Measurements from ENCODE around the gene NDRG4.

The NDRG4 gene

GRCh38 chr16:58513874-58514273 is 13.9 kb downstream of the NDRG4 start:
- Histone ChIP-seq H2BK5ac (ENCODE audit: low read length) (no peak overlapping the region), H3K9ac (ENCODE audit: low read length) (no peak overlapping the region), H3K27ac (ENCODE audit: low read depth, low read length) (no peak overlapping the region), H3K4ac (ENCODE audit: low read depth, low read length) (no peak overlapping the region), H3K4me1 (ENCODE audit: control insufficient read depth, low read depth, low read length) (no peaks in the 10 kb centered on the region), H3K56ac (ENCODE audit: low read length) (no peak overlapping the region), H4K8ac (ENCODE audit: low read depth, low read length) (no peak overlapping the region), H4K5ac (ENCODE audit: low read length) (no peak overlapping the region), H3K79me2 (ENCODE audit: control insufficient read depth, insufficient read depth, low read length) (peaks cover 6% of the 10 kb centered on the region), H3K4me2 (ENCODE audit: low read length) (no peak overlapping the region), H3K4me3 (ENCODE audit: low read length) (no peak overlapping the region), H2BK120ac (ENCODE audit: low read depth, low read length) (no peak overlapping the region), H3K27me3 (ENCODE audit: insufficient read depth, low read length, poor library complexity) (no peaks in the 10 kb centered on the region), H2BK15ac (replicated peaks; ENCODE audit: low read depth) (no peak overlapping the region), H3K79me1 (ENCODE audit: low read length) (peaks cover 10% of the 10 kb centered on the region), H3K36me3 (ENCODE audit: control insufficient read depth, insufficient read depth, low read length) (peaks cover 12% of the 10 kb centered on the region), H3K23ac (ENCODE audit: low read length) (no peak overlapping the region), H2AK5ac (ENCODE audit: low read length) (no peak overlapping the region), H3K18ac (ENCODE audit: low read length) (no peak overlapping the region)
- no CpG with 5 or more reads among the region's 3 CpGs for WGBS (ENCODE audit: extremely low coverage, insufficient coverage, low lambda C conversion rate)
- DNase-seq = no peak

- peak within 1 kb of the TSS; percentile 44 for H3K18ac ChIP-seq (ENCODE audit: low read length)
- peaks cover 10% of the 10 kb centered on the region for H3K79me1 ChIP-seq (ENCODE audit: low read length)
- H3K4me1 ChIP-seq (ENCODE audit: control insufficient read depth, low read depth, low read length) = no peaks in the 10 kb centered on the region
- peak within 1 kb of the TSS; percentile 78 for H3K4me3 ChIP-seq (ENCODE audit: low read length)
- H2AK5ac ChIP-seq (ENCODE audit: low read length) = no peak within 1 kb of the TSS
- H4K8ac ChIP-seq (ENCODE audit: low read depth, low read length) = no peak within 1 kb of the TSS
- peaks cover 17% of the 10 kb centered on the region for H3K36me3 ChIP-seq (ENCODE audit: control insufficient read depth, insufficient read depth, low read length)
- H3K9ac ChIP-seq (ENCODE audit: low read length) = peak within 1 kb of the TSS; percentile 90
- peak within 1 kb of the TSS; percentile 53 for H3K23ac ChIP-seq (ENCODE audit: low read length)
- H2BK15ac ChIP-seq (replicated peaks; ENCODE audit: low read depth) = no peak within 1 kb of the TSS
- H3K27ac ChIP-seq (ENCODE audit: low read depth, low read length) = peak within 1 kb of the TSS; percentile 13
- no peak within 1 kb of the TSS for H2BK120ac ChIP-seq (ENCODE audit: low read depth, low read length)
- peak within 1 kb of the TSS; percentile 89 for H3K4me2 ChIP-seq (ENCODE audit: low read length)
- peak; percentile 92 for DNase-seq
- no peaks in the 10 kb centered on the region for H3K27me3 ChIP-seq (ENCODE audit: insufficient read depth, low read length, poor library complexity)
- no peak within 1 kb of the TSS for H4K5ac ChIP-seq (ENCODE audit: low read length)
- H3K79me2 ChIP-seq (ENCODE audit: control insufficient read depth, insufficient read depth, low read length) = peaks cover 6% of the 10 kb centered on the region
- no CpG with 5 or more reads among the region's 80 CpGs for WGBS (ENCODE audit: extremely low coverage, insufficient coverage, low lambda C conversion rate)
- peak within 1 kb of the TSS; percentile 25 for H3K4ac ChIP-seq (ENCODE audit: low read depth, low read length)
- peak within 1 kb of the TSS; percentile 92 for H3K56ac ChIP-seq (ENCODE audit: low read length)
- no peak within 1 kb of the TSS for H2BK5ac ChIP-seq (ENCODE audit: low read length)
Observed at GRCh38 chr16:58515125-58515870, 15.4 kb downstream of the NDRG4 start, which contains the start of gene SETD6. Gene SETD6, plus strand, starts transcription at chr16:58515517. Its CDS starts 21 bp downstream, at chr16:58515538.

- Histone ChIP-seq H3K36me3 (ENCODE audit: control insufficient read depth, insufficient read depth, low read length) (peaks cover 22% of the 10 kb centered on the region), H3K18ac (ENCODE audit: low read length) (peak overlapping the region; percentile 44), H3K4me3 (ENCODE audit: low read length) (peak overlapping the region; percentile 75), H4K5ac (ENCODE audit: low read length) (no peak overlapping the region), H3K79me1 (ENCODE audit: low read length) (peaks cover 10% of the 10 kb centered on the region), H3K27ac (ENCODE audit: low read depth, low read length) (no peak overlapping the region), H3K4me2 (ENCODE audit: low read length) (peak overlapping the region; percentile 89), H2BK15ac (replicated peaks; ENCODE audit: low read depth) (no peak overlapping the region), H2AK5ac (ENCODE audit: low read length) (no peak overlapping the region), H3K4me1 (ENCODE audit: control insufficient read depth, low read depth, low read length) (no peaks in the 10 kb centered on the region), H2BK5ac (ENCODE audit: low read length) (no peak overlapping the region), H2BK120ac (ENCODE audit: low read depth, low read length) (no peak overlapping the region), H3K9ac (ENCODE audit: low read length) (peak overlapping the region; percentile 90), H3K4ac (ENCODE audit: low read depth, low read length) (peak overlapping the region; percentile 25), H4K8ac (ENCODE audit: low read depth, low read length) (no peak overlapping the region), H3K56ac (ENCODE audit: low read length) (peak overlapping the region; percentile 92), H3K23ac (ENCODE audit: low read length) (peak overlapping the region; percentile 53), H3K79me2 (ENCODE audit: control insufficient read depth, insufficient read depth, low read length) (peaks cover 6% of the 10 kb centered on the region), H3K27me3 (ENCODE audit: insufficient read depth, low read length, poor library complexity) (no peaks in the 10 kb centered on the region)
- DNase-seq = peak; percentile 66
- no CpG with 5 or more reads among the region's 66 CpGs for WGBS (ENCODE audit: extremely low coverage, insufficient coverage, low lambda C conversion rate)
Observed at GRCh38 chr16:58515871-58516767, 16.2 kb downstream of the NDRG4 start.

- Histone ChIP-seq H3K56ac (ENCODE audit: low read length) (no peak overlapping the region), H2BK15ac (replicated peaks; ENCODE audit: low read depth) (no peak overlapping the region), H4K5ac (ENCODE audit: low read length) (no peak overlapping the region), H3K23ac (ENCODE audit: low read length) (no peak overlapping the region), H4K8ac (ENCODE audit: low read depth, low read length) (no peak overlapping the region), H3K4me2 (ENCODE audit: low read length) (no peak overlapping the region), H3K27ac (ENCODE audit: low read depth, low read length) (no peak overlapping the region), H3K4me1 (ENCODE audit: control insufficient read depth, low read depth, low read length) (no peaks in the 10 kb centered on the region), H3K9ac (ENCODE audit: low read length) (no peak overlapping the region), H3K27me3 (ENCODE audit: insufficient read depth, low read length, poor library complexity) (no peaks in the 10 kb centered on the region), H3K4ac (ENCODE audit: low read depth, low read length) (no peak overlapping the region), H3K36me3 (ENCODE audit: control insufficient read depth, insufficient read depth, low read length) (peaks cover 24% of the 10 kb centered on the region), H3K18ac (ENCODE audit: low read length) (no peak overlapping the region), H3K79me1 (ENCODE audit: low read length) (peaks cover 10% of the 10 kb centered on the region), H2BK5ac (ENCODE audit: low read length) (no peak overlapping the region), H2AK5ac (ENCODE audit: low read length) (no peak overlapping the region), H2BK120ac (ENCODE audit: low read depth, low read length) (no peak overlapping the region), H3K4me3 (ENCODE audit: low read length) (no peak overlapping the region), H3K79me2 (ENCODE audit: control insufficient read depth, insufficient read depth, low read length) (peaks cover 6% of the 10 kb centered on the region)
- WGBS (ENCODE audit: extremely low coverage, insufficient coverage, low lambda C conversion rate) = no CpG with 5 or more reads among the region's 4 CpGs
- DNase-seq = no peak
Observed at GRCh38 chr16:58516768-58517107, 16.8 kb downstream of the NDRG4 start.

GRCh38 chr16:58518083-58518979 is 18.4 kb downstream of the NDRG4 start:
- H3K27me3 ChIP-seq (ENCODE audit: insufficient read depth, low read length, poor library complexity) = no peaks in the 10 kb centered on the region
- no peak overlapping the region for H3K23ac ChIP-seq (ENCODE audit: low read length)
- no peak for DNase-seq
- H3K36me3 ChIP-seq (ENCODE audit: control insufficient read depth, insufficient read depth, low read length) = peaks cover 28% of the 10 kb centered on the region
- H3K4me3 ChIP-seq (ENCODE audit: low read length) = no peak overlapping the region
- H3K4me1 ChIP-seq (ENCODE audit: control insufficient read depth, low read depth, low read length) = no peaks in the 10 kb centered on the region
- H3K4ac ChIP-seq (ENCODE audit: low read depth, low read length) = no peak overlapping the region
- H2BK5ac ChIP-seq (ENCODE audit: low read length) = no peak overlapping the region
- H4K8ac ChIP-seq (ENCODE audit: low read depth, low read length) = no peak overlapping the region
- H3K27ac ChIP-seq (ENCODE audit: low read depth, low read length) = no peak overlapping the region
- H3K79me2 ChIP-seq (ENCODE audit: control insufficient read depth, insufficient read depth, low read length) = peaks cover 6% of the 10 kb centered on the region
- no peak overlapping the region for H3K4me2 ChIP-seq (ENCODE audit: low read length)
- peaks cover 10% of the 10 kb centered on the region for H3K79me1 ChIP-seq (ENCODE audit: low read length)
- no peak overlapping the region for H3K18ac ChIP-seq (ENCODE audit: low read length)
- H2BK15ac ChIP-seq (replicated peaks; ENCODE audit: low read depth) = no peak overlapping the region
- H3K56ac ChIP-seq (ENCODE audit: low read length) = no peak overlapping the region
- H3K9ac ChIP-seq (ENCODE audit: low read length) = no peak overlapping the region
- WGBS (ENCODE audit: extremely low coverage, insufficient coverage, low lambda C conversion rate) = no CpG with 5 or more reads among the region's 8 CpGs
- no peak overlapping the region for H2BK120ac ChIP-seq (ENCODE audit: low read depth, low read length)
- H4K5ac ChIP-seq (ENCODE audit: low read length) = no peak overlapping the region
- no peak overlapping the region for H2AK5ac ChIP-seq (ENCODE audit: low read length)

Data from mesendoderm (in vitro differentiated cells).